H1 (cell line): ENCODE data around the gene ZNF101. TPM values are rescaled to one million over a fixed set of nuclear protein-coding genes. Genes with fewer than 3 reads are reported as not detected.

Experiments
- HDAC2 ChIP-seq, 2 experiments: fragments of 300-600 bp in 1 of 2; sonication (generic) in 1 of 2; IDR thresholded peaks; 2 replicates each; pipeline ENCODE4 v1.6.1; 2011 to 2012; ENCODE audit warnings: low read depth in 2 of 2, low read length in 2 of 2, mild to moderate bottlenecking in 2 of 2, moderate library complexity in 2 of 2, borderline replicate concordance in 1 of 2, inconsistent platforms in 1 of 2
- KDM4A ChIP-seq: IDR thresholded peaks from one replicate; pipeline ENCODE4 v1.7.1; 2012; ENCODE audit warnings: low read depth, mild to moderate bottlenecking, moderate library complexity, low read length, inconsistent platforms; ENCODE audit not compliant: severe bottlenecking
- NRF1 ChIP-seq: IDR thresholded peaks from 2 replicates; pipeline ENCODE4 v1.6.1; 2011; ENCODE audit warnings: mild to moderate bottlenecking, low read depth, low read length, improper control_type of control experiment
- RNF2 ChIP-seq: fragments of 200-900, 300-1000 bp; sonication (generic); IDR thresholded peaks from 2 replicates; pipeline ENCODE4 v1.7.1; 2016; ENCODE audit warnings: borderline replicate concordance, low read depth, mild to moderate bottlenecking, antibody characterized with exemption, low read length; ENCODE audit not compliant: poor library complexity, severe bottlenecking; ENCODE audit errors: missing control alignments
- SRF ChIP-seq: IDR thresholded peaks from 2 replicates; pipeline ENCODE4 v1.6.1; 2011; ENCODE audit warnings: mild to moderate bottlenecking, low read depth, low read length, moderate library complexity
- polyA plus RNA-seq, 7 experiments: library from polyadenylated mRNA; depleted of rRNA in 3 of 7; stranded (reverse) in 5 of 7; unstranded in 2 of 7; fragments of >200 nt in 5 of 7; fragments of 200-250 nt in 2 of 7; gene quantifications; 1 replicate in 5 of 7; 2 replicates in 1 of 7; 4 replicates in 1 of 7; pipeline versions ENCODE4 v1.2.1 to v1.2.3, GENCODE V29; 2011 to 2013; ENCODE audit warnings: missing spikeins in 2 of 7, mixed read lengths in 2 of 7
- total RNA-seq: library from RNA; stranded (reverse); fragmentation: NEBNext Ultra II Directional; extraction: Animal tissue kit (Norgen Biotek cat#: 25700); gene quantifications from 2 replicates; pipeline ENCODE4 v1.2.1, GENCODE V29; 2021
- TF ChIP-seq, protein P1 (sequence below): fragments of 300-600 bp; sonication (generic); IDR thresholded peaks from 2 replicates; pipeline ENCODE4 v1.7.1; 2012; ENCODE audit warnings: low read length, moderate library complexity, mild to moderate bottlenecking, inconsistent platforms; ENCODE audit not compliant: insufficient replicate concordance
- TF ChIP-seq, protein P2 (sequence below): IDR thresholded peaks from 2 replicates; pipeline ENCODE4 v1.6.1; 2012; ENCODE audit warnings: inconsistent platforms

Gene ZNF101
- total and polyA plus RNA-seq, 2 of the 8 experiments (the other 6 are each of a cell fraction or from before 2014, with no cell fraction given), result 13.0 to 50.9 TPM

DNA sequence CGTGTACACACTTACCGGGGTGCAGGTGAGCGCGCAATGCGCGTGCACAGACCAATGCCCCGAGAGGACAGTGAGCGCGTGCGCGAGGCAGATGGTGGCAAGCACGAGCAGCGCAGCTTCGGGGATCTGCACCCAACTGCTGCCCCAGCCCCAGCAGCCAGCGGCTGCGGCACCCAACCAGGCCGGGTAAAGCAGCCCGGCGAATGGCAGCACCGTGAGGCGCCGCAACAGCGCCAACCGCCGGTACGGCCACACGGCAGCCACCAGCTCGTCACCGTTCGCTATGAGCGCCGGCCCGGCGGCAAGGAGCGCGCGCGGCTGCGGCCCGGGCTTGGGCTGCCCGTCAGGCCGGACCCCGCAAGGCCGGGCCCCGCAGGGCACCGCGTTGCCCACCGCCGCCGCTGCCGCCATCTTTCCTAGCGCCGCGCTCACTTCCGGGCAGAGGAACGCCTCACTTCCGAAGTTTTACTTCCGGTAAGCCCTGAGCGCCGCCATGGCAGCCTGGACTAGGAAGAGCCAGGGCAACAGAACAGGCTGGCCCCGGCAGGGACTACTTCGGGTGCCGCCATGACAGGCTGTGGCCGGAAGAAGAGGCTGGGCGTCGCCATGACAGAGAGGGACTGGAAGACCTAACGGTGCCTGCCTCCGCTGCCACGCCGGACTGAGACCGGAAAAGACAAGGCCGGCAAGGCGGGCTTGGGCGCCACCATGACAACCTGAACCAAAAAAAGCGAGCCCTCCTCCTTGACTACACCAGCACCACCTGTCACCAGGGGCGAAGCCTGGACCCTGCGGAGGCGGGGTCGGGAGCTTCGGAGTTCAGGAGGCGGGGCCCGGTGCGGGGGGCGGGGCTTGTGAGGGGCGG, 5.2 kb upstream of the ZNF101 start, which contains the start of gene ATP13A1 (continued):
- TF ChIP-seq, protein P1, sequence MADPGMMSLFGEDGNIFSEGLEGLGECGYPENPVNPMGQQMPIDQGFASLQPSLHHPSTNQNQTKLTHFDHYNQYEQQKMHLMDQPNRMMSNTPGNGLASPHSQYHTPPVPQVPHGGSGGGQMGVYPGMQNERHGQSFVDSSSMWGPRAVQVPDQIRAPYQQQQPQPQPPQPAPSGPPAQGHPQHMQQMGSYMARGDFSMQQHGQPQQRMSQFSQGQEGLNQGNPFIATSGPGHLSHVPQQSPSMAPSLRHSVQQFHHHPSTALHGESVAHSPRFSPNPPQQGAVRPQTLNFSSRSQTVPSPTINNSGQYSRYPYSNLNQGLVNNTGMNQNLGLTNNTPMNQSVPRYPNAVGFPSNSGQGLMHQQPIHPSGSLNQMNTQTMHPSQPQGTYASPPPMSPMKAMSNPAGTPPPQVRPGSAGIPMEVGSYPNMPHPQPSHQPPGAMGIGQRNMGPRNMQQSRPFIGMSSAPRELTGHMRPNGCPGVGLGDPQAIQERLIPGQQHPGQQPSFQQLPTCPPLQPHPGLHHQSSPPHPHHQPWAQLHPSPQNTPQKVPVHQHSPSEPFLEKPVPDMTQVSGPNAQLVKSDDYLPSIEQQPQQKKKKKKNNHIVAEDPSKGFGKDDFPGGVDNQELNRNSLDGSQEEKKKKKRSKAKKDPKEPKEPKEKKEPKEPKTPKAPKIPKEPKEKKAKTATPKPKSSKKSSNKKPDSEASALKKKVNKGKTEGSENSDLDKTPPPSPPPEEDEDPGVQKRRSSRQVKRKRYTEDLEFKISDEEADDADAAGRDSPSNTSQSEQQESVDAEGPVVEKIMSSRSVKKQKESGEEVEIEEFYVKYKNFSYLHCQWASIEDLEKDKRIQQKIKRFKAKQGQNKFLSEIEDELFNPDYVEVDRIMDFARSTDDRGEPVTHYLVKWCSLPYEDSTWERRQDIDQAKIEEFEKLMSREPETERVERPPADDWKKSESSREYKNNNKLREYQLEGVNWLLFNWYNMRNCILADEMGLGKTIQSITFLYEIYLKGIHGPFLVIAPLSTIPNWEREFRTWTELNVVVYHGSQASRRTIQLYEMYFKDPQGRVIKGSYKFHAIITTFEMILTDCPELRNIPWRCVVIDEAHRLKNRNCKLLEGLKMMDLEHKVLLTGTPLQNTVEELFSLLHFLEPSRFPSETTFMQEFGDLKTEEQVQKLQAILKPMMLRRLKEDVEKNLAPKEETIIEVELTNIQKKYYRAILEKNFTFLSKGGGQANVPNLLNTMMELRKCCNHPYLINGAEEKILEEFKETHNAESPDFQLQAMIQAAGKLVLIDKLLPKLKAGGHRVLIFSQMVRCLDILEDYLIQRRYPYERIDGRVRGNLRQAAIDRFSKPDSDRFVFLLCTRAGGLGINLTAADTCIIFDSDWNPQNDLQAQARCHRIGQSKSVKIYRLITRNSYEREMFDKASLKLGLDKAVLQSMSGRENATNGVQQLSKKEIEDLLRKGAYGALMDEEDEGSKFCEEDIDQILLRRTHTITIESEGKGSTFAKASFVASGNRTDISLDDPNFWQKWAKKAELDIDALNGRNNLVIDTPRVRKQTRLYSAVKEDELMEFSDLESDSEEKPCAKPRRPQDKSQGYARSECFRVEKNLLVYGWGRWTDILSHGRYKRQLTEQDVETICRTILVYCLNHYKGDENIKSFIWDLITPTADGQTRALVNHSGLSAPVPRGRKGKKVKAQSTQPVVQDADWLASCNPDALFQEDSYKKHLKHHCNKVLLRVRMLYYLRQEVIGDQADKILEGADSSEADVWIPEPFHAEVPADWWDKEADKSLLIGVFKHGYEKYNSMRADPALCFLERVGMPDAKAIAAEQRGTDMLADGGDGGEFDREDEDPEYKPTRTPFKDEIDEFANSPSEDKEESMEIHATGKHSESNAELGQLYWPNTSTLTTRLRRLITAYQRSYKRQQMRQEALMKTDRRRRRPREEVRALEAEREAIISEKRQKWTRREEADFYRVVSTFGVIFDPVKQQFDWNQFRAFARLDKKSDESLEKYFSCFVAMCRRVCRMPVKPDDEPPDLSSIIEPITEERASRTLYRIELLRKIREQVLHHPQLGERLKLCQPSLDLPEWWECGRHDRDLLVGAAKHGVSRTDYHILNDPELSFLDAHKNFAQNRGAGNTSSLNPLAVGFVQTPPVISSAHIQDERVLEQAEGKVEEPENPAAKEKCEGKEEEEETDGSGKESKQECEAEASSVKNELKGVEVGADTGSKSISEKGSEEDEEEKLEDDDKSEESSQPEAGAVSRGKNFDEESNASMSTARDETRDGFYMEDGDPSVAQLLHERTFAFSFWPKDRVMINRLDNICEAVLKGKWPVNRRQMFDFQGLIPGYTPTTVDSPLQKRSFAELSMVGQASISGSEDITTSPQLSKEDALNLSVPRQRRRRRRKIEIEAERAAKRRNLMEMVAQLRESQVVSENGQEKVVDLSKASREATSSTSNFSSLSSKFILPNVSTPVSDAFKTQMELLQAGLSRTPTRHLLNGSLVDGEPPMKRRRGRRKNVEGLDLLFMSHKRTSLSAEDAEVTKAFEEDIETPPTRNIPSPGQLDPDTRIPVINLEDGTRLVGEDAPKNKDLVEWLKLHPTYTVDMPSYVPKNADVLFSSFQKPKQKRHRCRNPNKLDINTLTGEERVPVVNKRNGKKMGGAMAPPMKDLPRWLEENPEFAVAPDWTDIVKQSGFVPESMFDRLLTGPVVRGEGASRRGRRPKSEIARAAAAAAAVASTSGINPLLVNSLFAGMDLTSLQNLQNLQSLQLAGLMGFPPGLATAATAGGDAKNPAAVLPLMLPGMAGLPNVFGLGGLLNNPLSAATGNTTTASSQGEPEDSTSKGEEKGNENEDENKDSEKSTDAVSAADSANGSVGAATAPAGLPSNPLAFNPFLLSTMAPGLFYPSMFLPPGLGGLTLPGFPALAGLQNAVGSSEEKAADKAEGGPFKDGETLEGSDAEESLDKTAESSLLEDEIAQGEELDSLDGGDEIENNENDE, result no peak
- TF ChIP-seq NRF1, result peak; percentile 26; the same call in 1 of the 2 replicates
- TF ChIP-seq, protein P2, sequence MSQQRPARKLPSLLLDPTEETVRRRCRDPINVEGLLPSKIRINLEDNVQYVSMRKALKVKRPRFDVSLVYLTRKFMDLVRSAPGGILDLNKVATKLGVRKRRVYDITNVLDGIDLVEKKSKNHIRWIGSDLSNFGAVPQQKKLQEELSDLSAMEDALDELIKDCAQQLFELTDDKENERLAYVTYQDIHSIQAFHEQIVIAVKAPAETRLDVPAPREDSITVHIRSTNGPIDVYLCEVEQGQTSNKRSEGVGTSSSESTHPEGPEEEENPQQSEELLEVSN, result 0 out of 2 replicates have a peak, but pooled peaks have one; percentile 16
- no peak for TF ChIP-seq RNF2
- TF ChIP-seq HDAC2 (IDR thresholded peaks at IDR 0.05; ENCODE audit: borderline replicate concordance in 1 of 2, low read depth in 2 of 2, low read length in 2 of 2), result peak in 1 of 2 experiments; percentile 75; a peak in 1 of 4 replicates
- peak; percentile 70 for TF ChIP-seq KDM4A
- TF ChIP-seq SRF, result no peak
